WTC11 (cell line): ENCODE measurements around the gene SP9.

Source experiments
- CTCF ChIP-seq: fragments of 200-600 bp; IDR thresholded peaks from 2 replicates; pipeline ENCODE4 v1.8.0; 2022; ENCODE audit warnings: antibody characterized with exemption
- SP1 ChIP-seq: sonication (generic); formaldehyde crosslinking; conservative IDR thresholded peaks from 2 replicates; pipeline ENCODE4 v1.8.1; 2022; ENCODE audit warnings: missing genetic modification reagents
- ZNF671 ChIP-seq: fragments of 250-450 bp; sonication (Bioruptor Pico); IDR thresholded peaks from 2 replicates; pipeline ENCODE4 v1.8.0; 2021; ENCODE audit warnings: mild to moderate bottlenecking

- TF ChIP-seq ZNF671 (CRISPR knock-in tag): no peak
- no peak for TF ChIP-seq CTCF
- TF ChIP-seq SP1 (CRISPR knock-in tag): no peak
Observed at GRCh38 chr2:174383796-174384195, 49.0 kb downstream of the SP9 start.
